Stomach smooth muscle (tissue), 2 donors: Measurements from ENCODE around the gene PRDM4.

Experiments used
- H3K27ac ChIP-seq: one replicate; pipeline ENCODE4 v1.7.0; 2013; ENCODE audit warnings: mild to moderate bottlenecking, low read length, inconsistent platforms
- H3K27me3 ChIP-seq, 2 donors: one replicate each; pipeline ENCODE4 v1.7.0; 2013; ENCODE audit warnings: low read length in 2 of 2; ENCODE audit not compliant: insufficient read depth in 2 of 2, control insufficient read depth in 1 of 2
- H3K36me3 ChIP-seq, 2 donors: one replicate each; pipeline ENCODE4 v1.7.0; 2013; ENCODE audit warnings: low read length in 2 of 2; ENCODE audit not compliant: control insufficient read depth in 2 of 2, insufficient read depth in 2 of 2
- H3K4me1 ChIP-seq: one replicate; pipeline ENCODE4 v1.7.0; 2013; ENCODE audit warnings: low read length; ENCODE audit not compliant: control insufficient read depth, insufficient read depth
- H3K4me3 ChIP-seq, 2 donors: one replicate each; pipeline ENCODE4 v1.7.0; 2013; ENCODE audit warnings: low read length in 2 of 2
- H3K9ac ChIP-seq, 2 donors: one replicate each; pipeline ENCODE4 v1.7.0; 2013; ENCODE audit warnings: low read length in 2 of 2, mild to moderate bottlenecking in 1 of 2
- H3K9me3 ChIP-seq, 2 donors: one replicate each; pipeline ENCODE4 v1.7.0; 2013; ENCODE audit warnings: low read length in 2 of 2; ENCODE audit not compliant: control insufficient read depth in 2 of 2
- donor health status: healthy.
- donor health status: Pancreatic carcinoma.

Gene PRDM4

GRCh38 chr12:107788281-107788680 lies 27.3 kb upstream of the PRDM4 start:
- H3K36me3 ChIP-seq: no peaks in the 10 kb centered on the region
- H3K9ac ChIP-seq: no peak overlapping the region
- H3K27ac ChIP-seq: no peak overlapping the region
- H3K27me3 ChIP-seq: peaks cover 0 to 7% of the 10 kb centered on the region in 2 donors
- no peak overlapping the region for H3K4me3 ChIP-seq
- no peaks in the 10 kb centered on the region for H3K4me1 ChIP-seq
- H3K9me3 ChIP-seq: no peaks in the 10 kb centered on the region

- H3K27ac ChIP-seq: no peak overlapping the region
- H3K9me3 ChIP-seq: peaks cover 0 to 5% of the 10 kb centered on the region in 2 donors
- no peak overlapping the region for H3K9ac ChIP-seq
- no peaks in the 10 kb centered on the region for H3K4me1 ChIP-seq
- peaks cover 0 to 6% of the 10 kb centered on the region in 2 donors for H3K27me3 ChIP-seq
- H3K36me3 ChIP-seq: no peaks in the 10 kb centered on the region
- H3K4me3 ChIP-seq: no peak overlapping the region
These were observed 22.8 kb upstream of the PRDM4 start for GRCh38 chr12:107783406-107784376.

- Histone ChIP-seq H3K9ac (no peak overlapping the region), H3K4me1 (no peaks in the 10 kb centered on the region), H3K4me3 (no peak overlapping the region), H3K9me3 (peaks cover 0 to 5% of the 10 kb centered on the region in 2 donors), H3K27ac (no peak overlapping the region), H3K27me3 (peaks cover 0 to 3% of the 10 kb centered on the region in 2 donors), H3K36me3 (no peaks in the 10 kb centered on the region)
These were observed 21.1 kb upstream of the PRDM4 start for GRCh38 chr12:107782067-107782466.

GRCh38 chr12:107780298-107780697 lies 19.4 kb upstream of the PRDM4 start:
- Histone ChIP-seq H3K9me3 (peaks cover 0 to 5% of the 10 kb centered on the region in 2 donors), H3K36me3 (no peaks in the 10 kb centered on the region), H3K4me3 (no peak overlapping the region), H3K27me3 (peaks cover 3 to 12% of the 10 kb centered on the region in 2 donors), H3K27ac (no peak overlapping the region), H3K4me1 (peaks cover under 1% of the 10 kb centered on the region), H3K9ac (no peak overlapping the region)

- H3K4me1 ChIP-seq: peaks cover 5% of the 10 kb centered on the region
- H3K27me3 ChIP-seq: peaks cover 12 to 21% of the 10 kb centered on the region in 2 donors
- peaks cover 0 to 5% of the 10 kb centered on the region in 2 donors for H3K9me3 ChIP-seq
- H3K27ac ChIP-seq: no peak overlapping the region
- no peak overlapping the region for H3K4me3 ChIP-seq
- no peaks in the 10 kb centered on the region for H3K36me3 ChIP-seq
- H3K9ac ChIP-seq: no peak overlapping the region
These were observed 18.3 kb upstream of the PRDM4 start for GRCh38 chr12:107779077-107779831.

- Histone ChIP-seq H3K4me3 (no peak overlapping the region), H3K4me1 (peaks cover 5% of the 10 kb centered on the region), H3K36me3 (no peaks in the 10 kb centered on the region), H3K27ac (no peak overlapping the region), H3K27me3 (peaks cover 12 to 27% of the 10 kb centered on the region in 2 donors), H3K9me3 (peaks cover 0 to 5% of the 10 kb centered on the region in 2 donors), H3K9ac (no peak overlapping the region)
These were observed 17.6 kb upstream of the PRDM4 start for GRCh38 chr12:107778383-107779025.

- peaks cover 12 to 30% of the 10 kb centered on the region in 2 donors for H3K27me3 ChIP-seq
- no peak overlapping the region for H3K9ac ChIP-seq
- H3K9me3 ChIP-seq: peaks cover 0 to 2% of the 10 kb centered on the region in 2 donors
- H3K4me1 ChIP-seq: peaks cover 5% of the 10 kb centered on the region
- no peak overlapping the region for H3K4me3 ChIP-seq
- no peak overlapping the region for H3K27ac ChIP-seq
- no peaks in the 10 kb centered on the region for H3K36me3 ChIP-seq
These were observed 15.2 kb upstream of the PRDM4 start for GRCh38 chr12:107776171-107776570.

GRCh38 chr12:107775093-107775721 lies 14.3 kb upstream of the PRDM4 start:
- no peak overlapping the region for H3K27ac ChIP-seq
- no peaks in the 10 kb centered on the region for H3K36me3 ChIP-seq
- peaks cover 12 to 30% of the 10 kb centered on the region in 2 donors for H3K27me3 ChIP-seq
- peak overlapping the region in 1 of 2 donors; percentile 8 for H3K4me3 ChIP-seq
- peaks cover 5% of the 10 kb centered on the region for H3K4me1 ChIP-seq
- H3K9me3 ChIP-seq: no peaks in the 10 kb centered on the region
- H3K9ac ChIP-seq: no peak overlapping the region

- Histone ChIP-seq H3K9ac (no peak within 1 kb of the TSS), H3K27ac (no peak within 1 kb of the TSS), H3K36me3 (no peaks in the 10 kb centered on the region), H3K27me3 (peaks cover 12 to 30% of the 10 kb centered on the region in 2 donors), H3K4me3 (peak within 1 kb of the TSS in 1 of 2 donors; percentile 8), H3K9me3 (no peaks in the 10 kb centered on the region), H3K4me1 (peaks cover 5% of the 10 kb centered on the region)
These were observed 13.6 kb upstream of the PRDM4 start, which contains the start of gene ASCL4 for GRCh38 chr12:107774349-107775029. Gene ASCL4, plus strand, starts transcription at chr12:107774704. Its CDS starts 515 bp downstream, at chr12:107775219.
